HG03558 (cell line): Measurements from ENCODE around the gene BANF1.
"Not testable (repeated sequence)": the region's sequence is repeated elsewhere in the genome, so short reads cannot be mapped to it uniquely, and the experiment has no call there.

Source experiments
- ATAC-seq: cut with Tn5 transposase; IDR thresholded peaks from one replicate; pipeline ENCODE4 v1.9.1; 2021; ENCODE audit warnings: moderate number of reproducible peaks; ENCODE audit not compliant: unreplicated experiment; ENCODE audit errors: extremely low read depth

The BANF1 gene

DNA sequence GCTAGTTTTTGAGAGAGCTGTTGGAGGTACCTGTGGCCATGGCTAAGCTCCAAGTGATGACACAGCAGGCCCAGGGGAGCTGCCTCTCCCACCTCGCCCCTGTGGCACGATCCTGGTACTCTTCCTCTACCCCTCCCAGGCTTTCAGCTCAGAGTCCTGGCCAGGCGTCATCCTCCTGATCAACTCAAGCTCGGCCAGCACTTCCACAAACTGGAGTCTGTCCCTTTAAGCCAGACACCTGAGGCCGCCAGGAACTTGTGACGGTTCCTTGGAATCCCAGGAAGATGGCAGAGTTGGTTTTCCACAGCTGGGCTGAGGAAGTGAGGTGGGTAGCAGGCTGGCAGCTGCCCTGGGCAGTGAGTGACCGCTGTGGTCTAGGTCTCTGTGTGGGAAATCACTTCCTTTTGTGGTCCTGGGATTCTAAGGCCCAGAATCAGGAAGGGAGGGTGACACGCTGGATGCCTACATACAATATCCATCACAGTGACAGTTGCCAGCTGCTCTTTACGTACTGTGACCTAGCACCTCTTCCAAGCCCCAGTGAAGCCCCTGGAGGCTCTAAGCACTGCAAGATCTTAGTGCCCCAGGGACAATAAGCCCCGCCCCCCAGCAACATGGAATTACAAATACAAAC, 6.3 kb downstream of the BANF1 start:
- ATAC-seq, result no peak

DNA sequence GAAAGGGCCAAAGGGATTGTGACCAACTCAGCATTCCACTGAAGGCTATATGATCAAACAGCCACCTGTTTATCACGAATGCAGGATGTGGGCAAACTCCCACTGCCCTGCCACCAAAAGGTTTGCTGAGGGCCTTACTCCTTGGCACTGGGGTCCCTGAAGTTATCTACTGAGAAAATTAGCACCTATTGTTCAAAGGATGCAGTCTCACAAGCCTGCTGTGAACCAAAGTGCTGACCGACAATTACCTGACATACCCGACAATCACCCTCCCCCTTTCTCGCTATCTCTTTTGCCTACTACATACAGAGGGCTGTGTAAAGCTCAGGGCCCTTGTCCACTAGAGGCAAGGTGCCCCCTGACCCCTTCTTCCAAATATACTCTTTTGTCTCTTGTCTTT, 7.7 kb downstream of the BANF1 start:
- not testable (repeated sequence) for ATAC-seq

DNA sequence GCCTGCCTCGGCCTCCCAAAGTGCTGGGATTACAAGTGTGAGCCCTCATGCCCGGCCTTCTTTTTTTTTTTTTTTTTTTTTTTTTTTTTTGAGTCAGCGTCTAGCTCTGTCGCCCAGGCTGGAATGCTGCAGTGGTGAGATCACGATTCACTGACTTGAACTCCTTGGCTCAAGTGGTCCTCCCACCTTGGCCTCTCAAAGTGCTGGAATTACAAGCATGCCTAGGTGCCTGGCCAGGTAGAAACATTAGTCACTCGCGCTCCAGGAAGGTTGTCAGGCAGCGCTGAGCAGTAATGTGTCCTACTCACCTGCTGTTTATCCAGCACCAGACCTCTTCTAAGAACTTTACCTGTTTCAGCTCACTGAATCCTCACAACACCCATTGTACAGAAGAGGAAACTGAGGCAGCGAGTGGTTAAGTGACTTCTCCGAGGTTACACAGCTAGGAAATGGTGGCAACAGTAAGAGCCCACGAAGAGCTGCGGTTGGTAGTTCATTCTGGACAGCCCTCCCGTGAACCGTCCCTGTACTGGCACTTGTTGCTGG, 9.0 kb downstream of the BANF1 start:
- no peak for ATAC-seq

DNA sequence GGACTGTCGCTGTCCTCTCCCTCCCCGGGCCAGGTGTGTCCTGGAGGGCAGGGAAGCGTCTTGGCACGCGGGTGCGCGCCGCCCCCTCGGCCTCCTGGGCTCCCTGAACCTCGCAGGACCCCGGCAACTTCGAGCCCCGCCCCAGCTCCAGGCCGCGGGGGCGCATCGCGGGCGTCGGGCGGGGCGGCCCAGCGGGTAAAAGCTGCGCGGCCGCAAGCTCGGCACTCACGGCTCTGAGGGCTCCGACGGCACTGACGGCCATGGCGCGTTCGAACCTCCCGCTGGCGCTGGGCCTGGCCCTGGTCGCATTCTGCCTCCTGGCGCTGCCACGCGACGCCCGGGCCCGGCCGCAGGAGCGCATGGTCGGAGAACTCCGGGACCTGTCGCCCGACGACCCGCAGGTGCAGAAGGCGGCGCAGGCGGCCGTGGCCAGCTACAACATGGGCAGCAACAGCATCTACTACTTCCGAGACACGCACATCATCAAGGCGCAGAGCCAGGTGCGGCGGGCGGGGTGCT, 9.5 kb downstream of the BANF1 start, which contains the start of gene CST6:
Gene CST6 (plus strand): TSS at position 224 of the 519 bp plus-strand sequence. CDS start 37 bp downstream, at position 261.
- no peak for ATAC-seq

DNA sequence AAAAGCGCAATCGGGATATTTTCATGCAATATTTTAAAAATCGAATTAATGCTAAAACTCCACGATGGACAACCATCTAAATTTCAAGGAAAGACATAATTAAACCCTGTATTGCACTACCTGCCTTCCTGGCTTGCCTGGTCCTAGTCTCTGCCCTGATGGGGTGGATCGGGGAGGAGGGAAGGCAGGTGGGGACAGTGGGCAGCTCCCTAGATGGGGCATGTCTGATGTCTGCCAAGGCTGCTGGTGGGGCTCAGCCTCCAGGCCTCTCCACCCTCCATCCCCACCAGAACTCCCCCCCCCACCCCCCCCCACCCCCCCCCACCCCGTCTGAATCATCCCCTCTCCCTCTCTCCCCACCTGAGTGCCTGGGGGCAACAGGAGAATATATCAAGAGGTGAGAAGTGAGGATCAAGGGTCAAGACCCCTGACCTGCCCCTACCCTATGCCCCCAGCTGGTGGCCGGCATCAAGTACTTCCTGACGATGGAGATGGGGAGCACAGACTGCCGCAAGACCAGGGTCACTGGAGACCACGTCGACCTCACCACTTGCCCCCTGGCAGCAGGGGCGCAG, 10.2 kb downstream of the BANF1 start:
- ATAC-seq, result no peak

DNA sequence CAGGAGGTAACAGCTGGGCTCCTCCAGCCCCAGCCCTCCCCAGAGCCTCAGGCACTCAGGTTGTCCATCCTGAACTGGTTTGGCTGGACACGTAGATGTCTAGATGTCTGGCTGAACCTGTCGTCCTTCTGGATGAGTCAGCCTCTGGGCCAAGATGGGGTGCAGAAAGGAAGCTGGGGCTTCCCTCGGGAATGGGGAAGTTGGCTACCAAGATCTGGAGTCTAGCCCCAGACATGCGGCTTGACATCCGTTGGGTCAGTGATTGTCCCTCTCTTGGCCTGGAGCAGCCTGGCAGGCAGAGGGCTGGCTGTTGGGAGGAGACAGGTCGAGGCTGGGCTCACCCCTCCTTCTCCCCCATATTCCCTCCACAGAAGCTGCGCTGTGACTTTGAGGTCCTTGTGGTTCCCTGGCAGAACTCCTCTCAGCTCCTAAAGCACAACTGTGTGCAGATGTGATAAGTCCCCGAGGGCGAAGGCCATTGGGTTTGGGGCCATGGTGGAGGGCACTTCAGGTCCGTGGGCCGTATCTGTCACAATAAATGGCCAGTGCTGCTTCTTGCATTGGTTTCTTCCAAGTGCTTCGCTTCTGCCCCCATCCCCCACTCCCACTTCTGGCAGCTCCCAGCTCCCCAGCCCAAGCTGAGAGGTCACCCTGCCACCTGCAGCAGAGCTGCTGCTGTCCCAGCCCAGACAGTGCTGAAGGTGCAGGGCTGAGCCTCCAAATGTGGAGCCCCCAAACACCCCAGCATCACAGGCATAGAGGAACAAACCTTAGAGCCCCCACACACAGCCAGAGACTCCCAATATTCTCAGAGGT, 10.9 kb downstream of the BANF1 start:
- no peak for ATAC-seq

DNA sequence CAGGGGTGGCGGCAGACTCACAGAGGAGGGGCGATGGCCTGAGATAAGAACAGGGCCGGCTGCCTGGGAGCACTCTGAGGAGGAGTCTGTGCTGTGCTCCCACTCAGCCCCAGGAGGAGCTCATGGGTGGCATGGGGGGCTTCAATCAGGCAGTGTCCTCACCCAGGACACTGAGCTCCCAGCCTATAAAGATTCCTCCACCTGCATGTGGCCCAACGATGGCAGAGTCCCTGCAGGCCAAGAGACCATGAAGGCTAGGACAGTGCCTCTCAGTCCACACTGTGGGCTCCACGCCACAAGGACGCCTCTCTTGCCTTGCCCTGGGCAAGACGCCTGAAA, 11.4 kb downstream of the BANF1 start:
- no peak for ATAC-seq

DNA sequence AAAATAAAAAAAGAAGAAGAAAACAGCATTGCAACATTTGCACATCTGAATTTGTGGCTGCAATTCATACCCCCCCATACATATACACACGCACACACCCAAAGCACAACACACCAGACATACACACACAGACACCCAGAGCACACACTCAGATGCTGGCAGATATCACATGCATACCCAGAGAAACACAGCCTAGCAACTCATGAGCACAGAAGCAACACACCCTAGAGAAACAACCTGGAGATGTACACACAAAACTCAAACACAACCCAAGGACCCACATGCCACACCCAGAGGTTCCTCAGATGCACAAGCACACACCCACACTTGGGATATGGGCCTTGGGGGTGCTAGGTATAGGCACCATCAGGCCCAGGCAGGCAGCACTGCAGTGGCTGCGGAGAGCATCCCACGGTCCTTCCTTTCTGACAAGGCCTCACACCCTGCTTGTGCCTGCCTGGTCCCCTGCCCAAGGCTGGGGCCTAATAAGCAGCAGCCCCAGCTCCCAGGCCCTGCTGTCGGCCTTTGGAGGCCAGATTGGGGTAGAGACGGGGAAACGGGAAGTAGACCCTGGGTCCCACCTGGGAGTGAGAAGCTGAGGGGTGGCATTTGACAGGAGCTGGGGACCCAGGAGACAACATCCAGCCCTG, 12.6 kb downstream of the BANF1 start:
- ATAC-seq, result no peak

DNA sequence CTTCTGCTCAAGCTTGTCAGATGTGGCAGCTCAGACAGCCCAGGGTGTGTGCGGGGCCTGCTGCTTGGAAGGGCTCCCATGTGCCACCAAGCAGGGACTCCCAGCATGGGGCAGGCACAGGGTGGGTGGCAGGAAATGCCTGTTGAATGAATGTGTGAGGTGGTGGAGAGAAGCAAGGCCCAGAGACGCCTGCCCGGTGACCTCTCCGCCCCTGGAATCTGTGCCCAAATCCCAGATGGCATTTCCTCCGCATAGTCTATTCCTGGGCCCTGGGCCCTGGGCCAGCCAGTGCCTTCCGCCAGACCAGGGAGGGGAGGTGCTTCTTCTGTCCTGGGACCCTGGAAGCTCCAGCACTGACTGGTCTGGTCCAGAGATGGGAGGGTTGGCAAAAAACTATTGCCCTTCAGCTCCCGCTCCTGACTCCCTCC, 13.2 kb downstream of the BANF1 start:
- no peak for ATAC-seq

DNA sequence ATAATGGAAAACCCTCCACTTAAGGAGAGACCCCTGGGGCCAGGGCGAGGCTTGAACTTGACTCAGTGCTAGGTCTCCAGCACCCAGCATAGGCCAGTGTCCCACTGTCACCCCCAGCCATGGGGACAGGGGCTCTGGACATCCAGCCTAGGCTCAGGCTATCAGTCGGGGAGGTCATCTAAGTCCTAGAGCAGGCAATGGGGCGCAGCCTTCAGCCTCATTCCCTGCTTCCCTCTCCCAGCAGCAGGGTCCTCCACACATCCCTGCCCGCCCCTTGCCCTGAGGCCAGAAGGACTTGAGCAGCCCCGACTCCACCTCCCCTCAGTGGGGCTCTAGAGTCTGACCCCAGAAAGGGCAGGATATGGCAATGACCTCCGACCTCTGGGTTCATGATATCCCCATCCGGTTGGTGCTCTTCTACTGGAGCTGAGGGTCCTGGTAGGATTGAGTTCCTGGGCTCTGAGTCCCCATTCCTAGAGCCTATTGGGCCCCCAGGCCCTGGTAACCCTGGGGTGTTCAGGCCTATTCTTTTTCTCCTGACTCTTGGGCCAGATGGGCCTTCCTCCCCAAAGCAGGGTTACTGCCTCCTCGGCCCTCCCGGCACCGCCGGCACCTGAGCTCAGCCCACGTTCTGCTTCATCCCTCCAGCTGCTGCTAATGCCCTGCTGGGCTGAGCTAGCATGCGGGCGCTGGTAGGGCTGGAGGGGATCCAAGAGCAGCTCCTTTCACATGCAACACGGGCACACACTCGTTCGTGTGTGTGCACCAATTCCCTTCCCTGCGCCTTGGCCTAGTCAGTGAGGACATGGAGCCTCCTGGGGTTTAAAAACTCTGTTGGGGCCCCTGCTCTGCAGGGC, 13.9 kb downstream of the BANF1 start:
- no peak for ATAC-seq

DNA sequence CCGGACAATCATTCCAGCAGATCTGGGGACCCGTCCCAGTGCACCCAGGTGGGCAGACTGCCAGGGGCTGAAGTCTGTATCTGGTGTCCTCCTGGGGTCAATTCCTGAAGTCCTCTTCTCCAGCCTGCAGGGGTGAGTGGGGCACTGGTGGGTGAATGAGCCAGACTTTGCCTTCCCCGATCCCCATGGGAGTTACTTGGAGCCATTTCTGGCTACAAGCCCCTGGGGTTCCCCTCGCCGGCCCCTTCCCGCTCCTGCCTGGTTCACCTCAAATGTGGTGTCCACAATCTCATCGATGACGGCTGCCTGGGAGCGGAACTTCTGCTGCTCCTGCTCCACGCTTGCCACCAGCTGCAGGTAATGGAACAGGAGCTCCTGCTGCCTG, 14.5 kb downstream of the BANF1 start:
- ATAC-seq, result no peak

DNA sequence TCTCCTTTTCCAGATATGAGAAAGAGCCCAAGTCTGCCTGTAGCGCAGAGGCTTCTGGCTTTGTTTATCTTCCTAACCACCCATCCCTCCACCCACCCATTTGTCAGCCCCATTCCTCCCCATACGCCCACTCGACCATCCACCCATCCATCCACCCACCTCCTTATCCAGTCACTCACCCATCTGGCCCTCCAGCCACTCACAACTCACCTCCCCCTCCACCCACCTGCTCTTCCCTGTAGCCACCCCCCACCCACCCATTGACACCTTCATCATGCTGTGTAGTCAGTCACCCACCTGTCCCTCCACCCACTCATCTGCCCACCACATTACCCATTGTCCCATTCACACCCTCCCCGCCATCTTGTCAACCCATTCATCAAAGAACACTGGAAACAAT, 15.0 kb downstream of the BANF1 start:
- ATAC-seq, result no peak

DNA sequence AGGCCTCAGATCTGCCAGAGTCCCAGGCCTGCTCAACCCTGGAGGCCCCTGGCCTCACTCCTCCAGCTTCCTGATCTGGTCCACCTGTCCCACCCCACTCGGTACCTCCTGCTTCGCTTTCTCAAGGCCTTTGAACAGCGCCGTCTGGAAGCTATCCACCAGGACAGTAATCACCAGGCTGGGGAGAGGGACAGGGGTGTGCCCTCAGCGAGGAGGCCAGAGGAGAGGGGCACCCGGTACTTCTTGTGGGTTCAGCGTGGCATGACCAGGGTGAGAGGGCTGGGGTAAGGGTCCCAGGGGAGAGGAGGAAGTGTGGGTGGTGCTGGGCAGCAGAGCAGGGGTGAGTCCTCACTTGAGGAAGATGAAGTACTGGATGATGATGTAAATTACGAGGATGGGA, 17.9 kb downstream of the BANF1 start:
- ATAC-seq, result no peak

DNA sequence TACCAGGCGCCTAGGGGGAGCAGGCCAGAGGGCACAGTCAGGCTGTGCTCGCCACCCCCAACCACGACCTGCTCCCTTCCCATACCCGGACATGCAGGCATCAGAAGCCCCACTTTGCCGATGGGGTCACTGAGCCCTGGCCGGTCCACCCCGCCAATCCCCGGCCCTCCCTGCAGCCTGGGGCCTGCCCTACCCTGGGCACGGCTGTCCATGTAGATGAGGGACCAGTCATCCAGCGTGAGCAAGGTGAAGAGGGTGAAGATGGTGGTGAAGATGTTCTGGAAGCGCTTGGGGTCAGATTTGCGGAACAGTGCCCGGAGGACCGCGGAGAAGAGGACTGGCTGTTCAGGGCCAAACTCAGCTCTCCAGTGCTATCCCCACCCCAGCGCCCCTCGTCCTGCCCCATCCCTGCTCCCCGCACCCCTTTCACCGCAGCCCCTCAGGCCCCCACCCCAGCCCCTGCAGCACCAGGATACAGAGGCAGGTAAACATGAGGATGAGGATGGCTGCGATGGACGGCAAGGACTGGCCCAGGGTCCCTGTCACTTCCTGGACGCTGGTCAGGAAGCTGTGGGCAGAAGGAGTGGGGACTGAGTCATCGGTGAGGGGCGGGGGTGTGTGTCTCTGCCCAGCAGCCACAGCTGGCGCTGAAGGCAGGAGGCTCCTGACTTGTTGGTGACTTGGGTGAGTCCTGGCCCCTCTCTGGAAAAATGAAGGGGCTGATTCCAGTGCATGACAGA, 18.5 kb downstream of the BANF1 start:
- ATAC-seq, result no peak

DNA sequence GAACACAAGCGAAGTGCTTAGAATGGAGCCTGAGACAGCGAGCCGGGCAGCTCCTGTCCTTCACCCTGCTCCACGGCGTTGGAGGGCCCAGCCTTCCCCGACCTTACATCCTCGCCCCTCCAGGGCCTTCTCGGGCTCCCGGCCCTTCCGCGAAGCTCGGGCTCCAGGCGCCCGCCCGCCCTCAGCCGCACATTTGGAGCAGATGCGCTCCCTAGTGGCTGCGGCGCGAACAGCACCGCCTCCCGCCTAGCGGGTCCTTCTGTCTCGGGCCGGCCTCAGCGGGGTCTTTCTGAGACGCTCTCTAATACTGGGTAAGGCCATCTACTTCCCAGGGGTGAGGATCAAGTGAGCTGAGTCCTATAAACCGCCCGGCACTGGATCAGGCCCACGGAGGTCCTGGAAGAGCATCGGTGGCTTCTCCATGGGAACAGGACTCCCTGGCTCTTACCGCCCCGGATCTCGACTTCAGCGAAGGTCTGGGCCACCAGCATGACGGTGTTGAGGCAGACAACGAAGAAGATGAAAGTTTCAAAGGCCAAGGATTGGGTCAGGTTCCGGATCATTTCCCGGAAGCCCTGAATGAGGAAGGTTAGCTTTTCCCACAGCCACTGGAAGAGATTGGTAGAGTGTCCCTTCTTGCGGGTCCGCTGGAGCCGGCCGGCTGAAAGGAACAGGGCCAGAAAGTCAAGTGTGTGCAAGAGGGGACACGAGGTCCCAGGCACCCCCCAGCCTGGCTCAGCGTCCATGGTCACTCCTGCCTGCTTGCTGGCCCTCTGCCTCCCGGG, 20.3 kb downstream of the BANF1 start:
- ATAC-seq, result no peak

DNA sequence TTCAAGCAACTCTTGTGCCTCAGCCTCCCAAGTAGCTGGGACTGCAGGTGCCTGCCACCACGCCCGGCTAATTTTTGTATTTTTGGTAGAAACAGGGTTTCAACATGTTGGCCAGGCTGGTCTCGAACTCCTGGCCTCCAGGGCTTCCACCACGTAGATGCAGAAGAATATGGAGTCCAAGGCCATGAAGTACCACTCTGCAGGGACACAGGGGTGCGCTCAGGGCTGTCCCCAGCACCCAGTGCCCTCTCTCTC, 20.8 kb downstream of the BANF1 start:
- ATAC-seq, result not testable (repeated sequence)

DNA sequence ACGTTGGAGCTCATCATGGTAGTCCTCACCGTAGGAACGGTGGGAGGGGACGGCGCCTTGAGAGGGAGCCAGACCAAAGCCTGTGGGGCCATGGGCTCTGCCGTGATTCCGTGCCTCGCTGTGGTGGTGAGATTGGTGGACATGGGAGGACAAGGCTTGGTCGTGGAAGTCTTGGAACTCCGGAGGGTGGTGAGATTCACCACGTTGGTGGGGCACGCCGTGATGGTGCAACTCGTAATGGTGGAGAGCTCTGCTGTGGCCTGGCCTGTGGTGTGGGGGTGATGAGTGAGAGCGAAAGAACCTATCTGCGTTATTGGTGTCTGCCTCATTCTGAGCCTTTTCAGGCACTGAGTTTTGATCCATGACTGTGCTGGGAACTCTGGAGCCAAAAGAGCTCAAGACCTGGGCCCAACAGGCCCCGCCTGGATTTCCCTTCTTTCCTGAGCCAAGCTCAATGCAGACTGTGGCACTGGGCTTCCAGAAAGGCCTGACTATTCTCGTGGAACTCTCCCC, 23.8 kb downstream of the BANF1 start, which contains the start of gene CATSPER1:
Gene CATSPER1 (minus strand): TSS at position 463 of the 513 bp plus-strand sequence. CDS start 100 bp downstream, at position 363.
- no peak for ATAC-seq
